Coronary artery (tissue), 2 donors: Measurements from ENCODE around the gene CDH10.

Source experiments
- DNase-seq: peaks from one replicate; pipeline ENCODE4 v3.0.0-alpha.2; 2017; ENCODE audit warnings: low spot score
- H3K27ac ChIP-seq, 2 donors: fragments of 200-600 bp; sonication (generic); one replicate each; pipeline ENCODE4 v1.5.1; 2016 to 2019
- H3K4me3 ChIP-seq: fragments of 200-600 bp; sonication (generic); 2 replicates; pipeline ENCODE4 v1.5.1; 2016; ENCODE audit warnings: mild to moderate bottlenecking, moderate library complexity
- CTCF ChIP-seq: fragments of 200-600 bp; sonication (generic); IDR thresholded peaks from one replicate; pipeline ENCODE4 v1.5.1; 2019; ENCODE audit warnings: antibody characterized with exemption

Gene CDH10

GRCh38 chr5:24644761-24645160, at the start of gene CDH10:
Gene CDH10, minus strand, starts transcription at chr5:24644978. Its CDS starts 51,488 bp downstream, at chr5:24593490.
- no peak for DNase-seq
- TF ChIP-seq CTCF = no peak
- Histone ChIP-seq H3K4me3 (no peak within 1 kb of the TSS), H3K27ac (no peak within 1 kb of the TSS)

DNA sequence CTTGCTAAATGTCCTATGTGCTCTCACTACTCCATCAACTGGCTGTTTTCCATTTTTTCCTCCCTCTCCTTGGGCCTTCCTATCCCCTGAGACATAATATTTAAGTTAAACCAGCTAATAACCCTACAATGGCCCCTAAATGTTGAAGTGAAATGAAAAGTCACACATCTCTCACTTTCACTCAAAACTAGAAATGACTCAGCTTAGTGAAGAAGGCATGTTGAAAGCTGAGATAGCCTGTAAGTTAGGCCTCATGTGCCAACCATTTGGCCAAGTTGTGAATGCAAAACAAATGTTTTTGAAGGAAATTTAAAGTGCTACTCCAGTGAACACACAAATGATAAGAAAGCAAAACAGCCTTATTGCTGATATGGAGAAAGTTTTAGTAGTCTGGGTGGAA, 48.8 kb upstream of the CDH10 start:
- no peak for TF ChIP-seq CTCF
- H3K27ac ChIP-seq = no peak overlapping the region
- no peak overlapping the region for H3K4me3 ChIP-seq
- no peak for DNase-seq

- DNase-seq = no peak
- no peak overlapping the region for H3K27ac ChIP-seq
- TF ChIP-seq CTCF = no peak
These were observed 46.3 kb upstream of the CDH10 start for GRCh38 chr5:24691074-24691473.

GRCh38 chr5:24681106-24681505, 36.3 kb upstream of the CDH10 start:
- Histone ChIP-seq H3K27ac (no peak overlapping the region), H3K4me3 (no peak overlapping the region)
- no peak for DNase-seq
- no peak for TF ChIP-seq CTCF

More at GRCh38 chr5:24691074-24691473, 46.3 kb upstream of the CDH10 start:
- no peak overlapping the region for H3K4me3 ChIP-seq

DNA sequence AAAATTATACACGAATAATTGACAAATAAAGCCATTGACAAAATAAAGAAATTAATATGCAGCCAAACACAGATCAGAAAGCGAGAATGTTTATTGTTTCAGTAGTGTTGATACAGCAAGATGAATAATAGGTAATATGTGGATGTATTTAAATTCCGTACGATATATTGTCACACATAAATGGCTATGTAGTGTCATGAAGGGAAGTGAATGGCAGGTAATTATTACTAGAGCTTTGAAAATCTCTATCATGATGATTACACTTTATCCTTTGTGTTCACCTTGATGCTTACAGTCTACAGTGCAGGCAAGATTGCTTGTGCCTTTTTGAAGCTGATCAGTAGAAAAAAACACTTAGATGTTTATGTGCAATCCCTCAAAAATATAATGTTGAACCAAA, 23.3 kb upstream of the CDH10 start:
- no peak for DNase-seq
- Histone ChIP-seq H3K27ac (no peak overlapping the region), H3K4me3 (no peak overlapping the region)
- TF ChIP-seq CTCF = no peak

GRCh38 chr5:24649531-24649930, 4.8 kb upstream of the CDH10 start:
- no peak overlapping the region for H3K4me3 ChIP-seq
- DNase-seq = no peak
- H3K27ac ChIP-seq = no peak overlapping the region
- no peak for TF ChIP-seq CTCF

GRCh38 chr5:24646915-24647314, 2.1 kb upstream of the CDH10 start:
- no peak overlapping the region for H3K4me3 ChIP-seq
- no peak for TF ChIP-seq CTCF
- H3K27ac ChIP-seq = no peak overlapping the region
- no peak for DNase-seq
